ENCODE data around the gene CYTH3.
"Not testable (repeated sequence)": the region's sequence is repeated elsewhere in the genome, so short reads cannot be mapped to it uniquely, and the experiment has no call there.

Gene CYTH3

GRCh38 chr7:6163402-6163801 lies 109.0 kb downstream of the CYTH3 start:
- no peak for DNase-seq

- DNase-seq, result no peak
Observed at GRCh38 chr7:6162650-6163366, 109.6 kb downstream of the CYTH3 start.

GRCh38 chr7:6162331-6162620 lies 110.1 kb downstream of the CYTH3 start:
- DNase-seq, result no peak

GRCh38 chr7:6161463-6162330 lies 110.7 kb downstream of the CYTH3 start:
- no peak for DNase-seq

GRCh38 chr7:6160191-6160623 lies 112.2 kb downstream of the CYTH3 start:
- no peak for DNase-seq

- DNase-seq, result no peak
Observed at GRCh38 chr7:6159524-6160031, 112.8 kb downstream of the CYTH3 start.

- no peak for DNase-seq
Observed at GRCh38 chr7:6159097-6159483, 113.3 kb downstream of the CYTH3 start.

- DNase-seq, result no peak
Observed at GRCh38 chr7:6158424-6159096, 113.9 kb downstream of the CYTH3 start.

- DNase-seq, result no peak
Observed at GRCh38 chr7:6157685-6158423, 114.6 kb downstream of the CYTH3 start.

- no peak for DNase-seq
Observed at GRCh38 chr7:6156734-6157133, 115.7 kb downstream of the CYTH3 start.

GRCh38 chr7:6155596-6155995 lies 116.8 kb downstream of the CYTH3 start:
- DNase-seq, result no peak

GRCh38 chr7:6154542-6155404 lies 117.7 kb downstream of the CYTH3 start:
- DNase-seq, result no peak

- DNase-seq, result no peak
Observed at GRCh38 chr7:6153646-6154541, 118.5 kb downstream of the CYTH3 start.

- no peak for DNase-seq
Observed at GRCh38 chr7:6151994-6152735, 120.3 kb downstream of the CYTH3 start.

- not testable (repeated sequence) for DNase-seq
Observed at GRCh38 chr7:6151527-6151926, 120.9 kb downstream of the CYTH3 start.

- DNase-seq, result no peak
Observed at GRCh38 chr7:6149996-6150395, 122.4 kb downstream of the CYTH3 start.

GRCh38 chr7:6148724-6149360 lies 123.6 kb downstream of the CYTH3 start:
- no peak for DNase-seq

GRCh38 chr7:6147627-6148026 lies 124.8 kb downstream of the CYTH3 start:
- DNase-seq, result no peak

GRCh38 chr7:6146666-6147065 lies 125.8 kb downstream of the CYTH3 start:
- no peak for DNase-seq

GRCh38 chr7:6143997-6144396 lies 128.4 kb downstream of the CYTH3 start:
- DNase-seq, result no peak

Measured in stimulated activated naive CD4-positive, alpha-beta T cell (primary cell).